Mammary epithelial cell (primary cell): ENCODE results near the gene INCENP.

ENCODE experiments used
- CTCF ChIP-seq, 2 donors: IDR thresholded peaks in 1 of 2; conservative IDR thresholded peaks in 1 of 2; 2 replicates each; pipeline ENCODE4 v1.5.1; 2011 to 2012; ENCODE audit warnings: inconsistent platforms in 2 of 2, low read length in 2 of 2, mild to moderate bottlenecking in 2 of 2, control low read depth in 1 of 2, low read depth in 1 of 2; ENCODE audit not compliant: insufficient read depth in 1 of 2; ENCODE audit errors: extremely low read depth in 1 of 2
- EZH2 ChIP-seq: IDR thresholded peaks from 2 replicates; pipeline ENCODE4 v1.6.1; 2012; ENCODE audit warnings: low read length, inconsistent platforms, borderline replicate concordance

GRCh38 chr11:62150887-62151736 lies 27.3 kb downstream of the INCENP start:
- no peak for TF ChIP-seq CTCF (conservative IDR thresholded peaks at IDR 0.05 in 1 of 2, IDR thresholded peaks at IDR 0.05 in 1 of 2; ENCODE audit: extremely low read depth in 1 of 2, insufficient read depth in 1 of 2, low read depth in 1 of 2, low read length in 2 of 2)
- no peak for TF ChIP-seq EZH2
